DMS53 (cell line): Measurements from ENCODE around the gene PPIL4.

Source experiments
- DNase-seq: peaks from one replicate; lab custom pipeline; 2025; lab: John Stamatoyannopoulos, UW

Gene PPIL4

DNA sequence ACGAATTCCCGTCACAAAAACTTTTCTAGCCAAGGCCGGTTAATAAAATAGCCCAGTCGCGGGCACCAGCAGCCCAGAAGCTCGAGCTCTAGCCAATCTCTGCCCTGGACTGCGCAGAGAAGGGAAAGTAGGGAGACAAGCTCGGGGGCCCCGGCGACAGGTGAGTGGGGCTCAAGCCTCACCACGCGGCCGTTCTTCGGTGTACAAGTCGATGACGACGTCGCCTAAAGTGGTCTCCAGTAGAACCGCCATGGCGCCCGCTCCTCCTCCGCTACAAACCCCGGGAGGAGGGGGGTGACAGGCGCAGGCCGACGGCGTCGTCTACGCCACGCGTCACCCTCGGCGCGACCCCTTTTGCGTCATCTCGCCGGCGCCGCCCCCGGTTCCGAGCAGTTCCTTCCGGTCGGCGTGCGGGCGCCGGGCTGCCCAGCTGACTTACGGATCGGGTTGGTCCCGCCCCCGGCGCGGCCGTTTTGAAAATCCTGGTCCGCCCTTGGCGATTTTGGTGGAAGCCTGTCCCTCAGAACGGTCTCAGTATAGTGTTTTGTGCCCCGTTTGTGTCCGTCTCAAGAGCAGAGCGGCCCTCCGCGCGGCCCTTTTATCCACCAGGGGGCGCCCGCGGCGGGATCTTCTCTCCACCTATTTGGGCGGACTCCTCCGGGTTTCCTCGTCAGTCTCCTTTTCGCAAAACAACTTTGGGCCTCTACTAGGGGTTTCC is at the start of gene PPIL4:
Gene PPIL4 (minus strand): TSS at position 290 of the 718 bp plus-strand sequence. CDS start 38 bp downstream, at position 252.
- peak; percentile 95 for DNase-seq

DNA sequence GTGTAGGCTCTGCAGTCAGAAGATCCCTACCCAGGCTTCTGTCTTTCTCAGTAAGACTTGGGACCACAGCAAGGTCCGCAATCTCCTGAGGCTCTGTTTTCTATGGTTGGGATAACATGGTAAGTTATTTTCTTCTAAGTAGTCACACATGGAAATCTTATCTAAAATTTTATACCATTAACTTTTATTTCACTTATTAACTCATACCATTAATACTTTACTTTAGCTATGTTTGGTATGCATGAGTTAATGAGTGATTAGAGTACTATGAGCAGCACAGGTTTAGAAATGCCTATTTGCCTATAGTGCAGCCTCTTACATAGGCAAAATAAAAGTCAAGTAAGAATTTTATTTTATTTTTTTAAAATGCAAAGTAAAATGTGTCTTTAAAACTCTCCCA is 47.6 kb upstream of the PPIL4 start:
- no peak for DNase-seq

DNA sequence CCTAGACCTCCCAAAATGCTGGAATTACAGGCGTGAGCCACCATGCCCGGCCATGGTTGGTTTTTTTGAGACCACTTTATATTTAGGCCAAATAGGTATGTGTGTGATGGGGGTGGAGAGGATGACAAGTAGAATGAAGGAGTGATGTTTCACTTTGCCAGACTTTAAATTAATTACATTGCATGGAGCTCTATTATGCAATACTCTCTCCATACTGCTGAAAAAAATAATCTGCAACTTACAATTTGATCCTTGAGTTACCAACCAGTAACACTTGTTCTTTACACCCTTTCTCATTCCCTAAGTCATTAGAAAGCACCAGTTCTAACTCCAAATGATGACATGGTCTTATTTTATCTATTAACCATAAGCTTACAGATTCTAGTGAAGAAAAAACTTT is 47.1 kb upstream of the PPIL4 start:
- DNase-seq, result no peak

- no peak for DNase-seq
Measured at GRCh38 chr6:149586149-149586548, 40.3 kb upstream of the PPIL4 start.

- no peak for DNase-seq
Measured at GRCh38 chr6:149581349-149581748, 35.5 kb upstream of the PPIL4 start.

- no peak for DNase-seq
Measured at GRCh38 chr6:149580880-149581279, 35.0 kb upstream of the PPIL4 start.

GRCh38 chr6:149567945-149568585 is 22.2 kb upstream of the PPIL4 start:
- no peak for DNase-seq

GRCh38 chr6:149567194-149567586 is 21.3 kb upstream of the PPIL4 start:
- DNase-seq, result no peak

DNA sequence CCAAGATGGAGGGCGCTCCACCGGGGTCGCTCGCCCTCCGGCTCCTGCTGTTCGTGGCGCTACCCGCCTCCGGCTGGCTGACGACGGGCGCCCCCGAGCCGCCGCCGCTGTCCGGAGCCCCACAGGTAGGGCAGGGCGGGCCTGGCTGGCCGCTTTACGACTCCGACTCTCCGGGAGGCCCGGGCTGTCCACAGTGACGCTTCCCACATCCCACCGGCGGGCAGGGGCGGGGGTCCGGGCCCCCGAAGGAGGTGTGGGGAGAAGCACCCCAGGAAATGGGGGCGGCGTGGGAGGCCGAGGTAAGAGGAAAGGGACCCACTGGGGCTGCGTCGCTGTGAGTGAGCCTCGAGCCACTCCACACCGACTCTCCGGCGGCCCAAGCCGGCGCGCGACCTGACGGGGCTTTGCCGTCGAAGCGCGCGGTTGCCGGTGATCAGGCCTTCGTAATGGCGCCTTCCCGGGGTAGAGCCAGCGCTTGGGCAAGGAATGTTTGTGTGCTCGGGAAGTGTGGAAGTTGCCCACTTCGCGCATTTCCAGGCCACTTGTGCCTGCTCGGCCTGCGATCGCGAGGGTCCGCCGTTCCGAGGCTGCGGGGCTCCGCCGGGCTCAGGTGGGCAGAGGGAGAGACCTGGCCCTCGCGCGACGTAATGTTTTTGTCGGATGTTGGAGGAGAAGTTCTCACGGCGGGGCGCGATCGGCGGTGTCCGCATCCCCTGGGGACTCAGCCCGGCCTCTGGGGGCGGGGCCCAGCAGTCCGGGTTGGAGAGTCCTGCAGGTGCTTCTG is 20.8 kb upstream of the PPIL4 start:
- DNase-seq, result peak; percentile 69

DNA sequence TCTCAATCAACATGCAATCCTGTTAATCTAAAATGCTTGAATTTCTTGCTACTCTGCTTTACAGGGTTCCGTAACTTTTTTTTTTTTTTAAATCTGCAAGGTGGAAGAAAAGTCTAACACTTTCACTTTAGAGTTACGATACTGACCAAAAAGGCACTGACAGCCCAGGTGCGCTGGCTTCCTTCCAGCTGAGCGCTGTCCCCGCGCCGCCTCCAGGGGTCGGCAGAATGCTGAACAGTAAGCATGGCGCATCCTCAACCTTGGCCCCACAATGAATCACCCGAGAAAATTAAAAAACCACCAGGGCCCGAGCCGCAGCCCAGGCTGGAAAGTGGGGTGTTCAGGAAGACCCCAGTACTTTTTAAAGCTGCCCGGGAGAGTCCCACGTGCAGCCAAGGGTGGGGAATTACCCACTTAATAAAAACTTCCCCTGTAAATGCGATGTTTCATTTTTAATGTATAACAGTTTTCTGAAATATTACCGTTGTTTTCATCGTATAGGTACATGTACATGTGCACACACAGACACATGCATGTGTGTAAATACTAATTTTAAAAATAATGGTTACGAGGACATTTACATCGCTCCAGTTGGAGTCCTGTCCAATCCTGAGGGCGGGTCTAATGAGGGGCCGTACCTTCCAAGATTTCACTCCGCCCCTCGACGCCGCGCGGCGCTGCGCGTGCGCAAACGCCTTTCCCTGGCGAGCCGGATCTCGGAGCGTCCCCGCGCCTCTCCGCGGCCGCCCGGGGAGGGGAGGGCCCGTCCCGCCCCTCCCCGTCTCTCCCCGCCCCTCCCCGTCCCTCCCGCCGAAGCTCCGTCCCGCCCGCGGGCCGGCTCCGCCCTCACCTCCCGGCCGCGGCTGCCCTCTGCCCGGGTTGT is 19.9 kb upstream of the PPIL4 start, which contains the start of gene GINM1:
Gene GINM1 (plus strand): TSS at position 849 of the 883 bp plus-strand sequence. CDS start 40 bp downstream, outside the sequence.
- DNase-seq, result peak; percentile 94

- DNase-seq, result no peak
Measured at GRCh38 chr6:149563928-149564325, 18.1 kb upstream of the PPIL4 start.

DNA sequence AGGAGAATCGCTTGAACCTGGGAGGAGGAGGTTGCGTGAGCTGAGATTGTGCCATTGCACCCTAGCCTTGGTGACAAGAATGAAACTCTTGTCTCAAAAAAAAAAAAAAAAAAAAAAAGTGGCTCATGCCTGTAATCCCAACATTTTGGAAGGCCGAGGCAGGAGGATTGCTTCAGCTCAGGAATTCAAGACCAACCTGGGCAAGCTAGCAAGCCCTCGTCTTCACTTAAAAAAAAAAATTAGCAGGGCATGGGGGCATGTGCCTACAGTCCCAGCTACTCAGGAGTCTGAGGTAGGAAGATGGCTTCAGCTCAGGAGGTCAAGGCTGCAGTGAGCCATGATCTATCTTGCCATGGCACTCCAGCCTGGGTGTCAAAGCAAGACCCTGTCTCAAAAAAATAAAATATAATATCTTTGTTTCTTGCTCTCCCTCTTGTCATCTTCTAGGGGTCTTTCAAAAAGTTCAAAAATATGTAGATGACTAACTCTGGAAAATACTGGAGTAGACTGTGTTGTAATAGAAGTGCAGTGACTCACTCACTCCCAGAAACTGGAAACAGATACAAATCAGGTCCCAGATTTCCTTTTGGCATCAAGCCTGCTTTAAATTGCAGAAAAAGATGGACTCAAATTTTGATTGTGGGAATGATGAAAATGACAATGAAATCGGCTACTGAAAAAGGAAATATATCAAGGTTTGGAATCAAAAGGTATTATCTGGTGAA is 17.5 kb upstream of the PPIL4 start:
- DNase-seq, result peak; percentile 4

DNA sequence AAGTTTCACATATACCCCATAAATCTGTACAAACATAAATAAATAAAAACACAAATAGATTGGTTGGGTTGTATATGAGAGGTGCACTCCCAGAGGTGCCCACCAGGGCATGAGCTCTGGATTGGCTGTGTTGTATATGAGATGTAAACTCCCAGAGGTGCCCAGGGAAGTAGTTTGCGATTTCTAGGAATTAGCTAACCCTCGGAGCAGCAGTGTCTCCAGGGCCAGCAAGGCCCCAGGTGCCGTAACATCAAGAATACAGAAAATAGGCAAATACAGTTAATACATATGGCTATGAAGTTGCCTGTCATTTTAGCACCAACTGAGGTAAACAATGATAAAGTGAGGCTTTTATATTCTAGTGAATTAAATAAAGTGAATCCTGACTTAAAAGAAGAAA is 14.9 kb upstream of the PPIL4 start:
- peak; percentile 48 for DNase-seq

DNA sequence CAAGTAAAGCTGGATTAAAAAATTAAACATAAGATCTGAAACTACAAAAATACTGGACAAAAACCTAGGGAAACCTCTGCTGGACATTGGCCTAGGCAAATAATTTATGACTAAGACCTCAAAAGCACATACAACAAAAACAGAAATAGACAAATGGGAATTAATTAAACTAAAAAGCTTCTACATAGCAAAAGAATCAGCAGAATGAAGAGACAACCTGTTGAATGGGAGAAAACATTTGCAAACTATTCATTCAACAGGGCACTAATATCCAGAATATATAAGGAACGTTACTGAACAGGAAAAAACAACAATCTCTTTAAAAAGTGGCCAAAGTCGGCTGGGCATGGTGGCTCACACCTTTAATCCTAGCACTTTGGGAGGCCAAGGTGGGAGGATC is 13.5 kb upstream of the PPIL4 start:
- DNase-seq, result no peak

- DNase-seq, result no peak
Measured at GRCh38 chr6:149558029-149558428, 12.2 kb upstream of the PPIL4 start.

- no peak for DNase-seq
Measured at GRCh38 chr6:149551920-149552319, 6.1 kb upstream of the PPIL4 start.

DNA sequence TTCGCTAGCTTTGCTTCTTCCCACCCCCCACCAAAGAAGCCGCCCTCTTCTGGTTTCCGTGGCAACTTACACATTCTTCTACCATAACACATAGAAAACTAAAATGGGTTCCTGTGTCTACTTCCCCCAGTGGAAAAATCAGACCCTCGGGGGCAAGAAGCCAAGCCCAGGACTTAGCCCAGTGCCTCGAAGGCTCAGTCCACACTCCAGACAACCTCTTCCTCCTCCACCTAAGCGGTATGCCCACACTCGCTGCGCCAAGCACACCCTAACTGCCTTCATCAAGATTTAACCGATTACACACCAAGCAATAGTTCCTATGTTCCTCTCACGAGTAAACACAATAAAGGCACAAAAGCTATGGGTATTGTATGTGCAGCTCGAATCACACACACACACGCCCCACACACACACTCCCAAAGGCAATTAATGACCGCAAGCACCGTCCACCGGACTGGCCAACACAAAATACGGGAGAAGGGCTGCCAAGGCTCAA is 537 bp downstream of the PPIL4 start:
- DNase-seq, result peak; percentile 58

DNA sequence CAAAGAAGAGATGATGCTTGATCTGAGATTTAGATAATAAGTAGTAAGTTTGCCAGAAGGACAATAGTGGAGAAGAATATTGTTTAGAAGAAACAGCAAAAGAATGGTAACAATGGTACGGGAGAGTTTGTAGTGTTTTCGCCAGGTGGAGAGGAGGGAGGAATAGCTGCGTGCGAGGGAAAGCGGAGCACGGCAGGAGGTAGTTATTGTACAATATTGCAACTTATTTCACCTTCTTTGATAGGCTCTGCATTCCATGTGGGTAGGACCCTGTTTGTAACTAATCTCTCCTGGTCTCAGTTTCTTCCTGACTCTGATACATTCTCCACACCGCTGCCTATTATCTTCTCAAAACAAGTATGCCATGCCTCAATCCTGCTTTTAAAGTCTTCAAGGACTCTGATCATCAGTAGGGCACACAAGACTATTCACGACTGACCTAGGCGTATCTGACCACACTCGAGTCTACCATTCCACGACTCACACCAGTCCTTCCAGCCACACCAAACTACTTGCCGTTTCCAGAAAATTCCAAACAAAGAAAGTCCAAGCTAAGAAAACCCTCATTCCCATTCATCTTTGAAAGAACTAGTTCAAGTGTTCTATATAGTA is 1.1 kb downstream of the PPIL4 start:
- no peak for DNase-seq

- DNase-seq, result no peak
Measured at GRCh38 chr6:149541139-149541538, 4.7 kb downstream of the PPIL4 start.

GRCh38 chr6:149534742-149535141 is 11.1 kb downstream of the PPIL4 start:
- DNase-seq, result no peak

GRCh38 chr6:149529650-149530049 is 16.2 kb downstream of the PPIL4 start:
- no peak for DNase-seq
